Common myeloid progenitor, CD34-positive (primary cell): Measurements from ENCODE around the gene CHPF. TPM values are rescaled to one million over a fixed set of nuclear protein-coding genes. Genes with fewer than 3 reads are reported as not detected.
A peak's percentile ranks its signal among the peaks of the same experiment; 100 is the strongest.

Source experiments
- CTCF ChIA-PET: fragments of 350-600 bp; sonication (Branson Sonifier 250); formaldehyde crosslinking; loops from one replicate; lab custom pipeline; 2021; ENCODE audit warnings: antibody characterized with exemption; lab: Charles Lee
- POLR2A ChIA-PET: fragments of 350-600 bp; sonication (Branson Sonifier 250); formaldehyde crosslinking; loops from one replicate; lab custom pipeline; 2021; ENCODE audit warnings: antibody characterized with exemption; lab: Charles Lee
- DNase-seq, 3 donors: peaks; one replicate each; pipeline versions ENCODE4 v3.0.0 to v3.0.0-alpha.2; 2013
- H3K27ac ChIP-seq, 2 experiments: 1 replicate in 1 of 2; 2 replicates in 1 of 2; pipeline ENCODE4 v1.7.0; 2013; ENCODE audit warnings: inconsistent platforms in 2 of 2, low read length in 2 of 2, mild to moderate bottlenecking in 2 of 2, low read depth in 1 of 2, moderate library complexity in 1 of 2; ENCODE audit not compliant: severe bottlenecking in 2 of 2, insufficient read depth in 1 of 2, poor library complexity in 1 of 2
- H3K27me3 ChIP-seq, 5 experiments: replicated peaks in 2 of 5; 1 replicate in 3 of 5; 2 replicates in 2 of 5; pipeline versions ENCODE4 v1.6.1 to v1.7.0; 2013; ENCODE audit warnings: low read length in 4 of 5, mild to moderate bottlenecking in 2 of 5, moderate library complexity in 2 of 5, inconsistent platforms in 1 of 5; ENCODE audit not compliant: insufficient read depth in 5 of 5, control insufficient read depth in 4 of 5
- H3K36me3 ChIP-seq, 4 experiments: 1 replicate in 2 of 4; 2 replicates in 2 of 4; pipeline versions ENCODE4 v1.6.1 to v1.7.0; 2013; ENCODE audit warnings: low read length in 3 of 4, control low read depth in 1 of 4, mild to moderate bottlenecking in 1 of 4; ENCODE audit not compliant: control insufficient read depth in 4 of 4, insufficient read depth in 4 of 4
- H3K4me1 ChIP-seq, 4 experiments: 1 replicate in 3 of 4; 2 replicates in 1 of 4; pipeline versions ENCODE4 v1.6.1 to v1.7.1; 2013; ENCODE audit warnings: low read length in 3 of 4, mild to moderate bottlenecking in 3 of 4, control low read depth in 1 of 4, inconsistent platforms in 1 of 4, moderate library complexity in 1 of 4; ENCODE audit not compliant: control insufficient read depth in 4 of 4, insufficient read depth in 4 of 4; ENCODE audit errors: control extremely low read depth in 1 of 4
- H3K4me3 ChIP-seq, 7 experiments: 1 replicate in 4 of 7; 2 replicates in 3 of 7; pipeline versions ENCODE4 v1.5.1 to v1.7.0; 2013; ENCODE audit warnings: mild to moderate bottlenecking in 7 of 7, low read length in 6 of 7, moderate library complexity in 6 of 7, inconsistent platforms in 2 of 7, low read depth in 2 of 7, control low read depth in 1 of 7; ENCODE audit not compliant: insufficient read depth in 4 of 7, control insufficient read depth in 1 of 7; ENCODE audit errors: extremely low read depth in 1 of 7
- H3K9me3 ChIP-seq, 5 experiments: 1 replicate in 4 of 5; 2 replicates in 1 of 5; pipeline versions ENCODE4 v1.6.1 to v1.7.1; 2013; ENCODE audit warnings: low read length in 4 of 5, mild to moderate bottlenecking in 2 of 5, inconsistent platforms in 1 of 5, low read depth in 1 of 5, moderate library complexity in 1 of 5; ENCODE audit not compliant: control insufficient read depth in 4 of 5, insufficient read depth in 2 of 5; ENCODE audit errors: control extremely low read depth in 1 of 5
- WGBS: methylation state at CpG from one replicate; pipeline ENCODE4 v1.1.5; 2013; ENCODE audit not compliant: insufficient coverage; 5-methylcytosine and 5-hydroxymethylcytosine counted together
- polyA plus RNA-seq: library from polyadenylated mRNA; unstranded; fragments of 120-200 nt; gene quantifications from one replicate; pipeline ENCODE4 v1.2.1, GENCODE V29; 2013

CHPF gene
- polyA plus RNA-seq, result 2.0 TPM

DNA sequence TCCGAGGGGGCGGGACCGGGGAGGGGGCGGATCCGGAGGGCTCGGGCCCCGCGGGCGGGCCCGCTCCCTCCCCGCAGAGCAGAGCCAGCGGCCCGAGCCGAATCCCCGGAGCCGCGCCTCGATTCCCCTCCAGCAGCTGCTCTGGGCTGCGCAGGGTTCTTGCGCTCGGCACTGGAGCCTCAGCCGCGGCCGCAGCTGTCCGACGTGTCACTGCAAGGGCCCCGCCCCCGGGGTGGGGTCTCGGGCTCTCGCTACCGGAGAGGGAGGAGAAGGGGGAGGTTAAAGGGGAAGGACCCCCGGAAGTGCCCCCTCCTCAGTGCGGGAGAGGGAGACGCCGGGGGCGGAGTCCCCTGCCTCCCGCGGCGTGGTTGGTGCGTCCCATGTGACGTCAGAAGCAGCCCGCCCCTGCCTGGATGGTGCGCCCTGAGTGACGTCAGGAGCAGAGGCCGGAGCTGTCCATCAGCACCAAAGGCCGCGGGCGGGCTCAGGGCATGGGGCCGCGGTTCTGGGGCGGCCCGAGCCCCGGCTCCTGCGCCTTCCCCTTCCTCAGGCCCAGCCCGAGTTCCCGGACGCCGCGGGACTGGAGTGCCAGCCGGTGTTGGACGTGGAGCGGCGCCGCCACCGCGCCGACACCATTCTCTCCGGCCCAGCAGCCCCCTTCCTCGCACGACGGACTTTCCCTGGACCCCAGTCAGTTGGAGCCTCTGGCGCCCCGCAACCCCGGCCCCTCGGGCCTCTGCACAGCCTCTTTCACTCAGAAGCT is at the start of gene CHPF, which contains the start of gene TMEM198:
Gene CHPF (minus strand): TSS at position 214 of the 763 bp plus-strand sequence. CDS start 271 bp downstream, outside the sequence.
Gene TMEM198 (plus strand): TSS at position 433 of the 763 bp plus-strand sequence. CDS start 700 bp downstream, outside the sequence.
- Histone ChIP-seq H3K9me3 (no peaks in the 10 kb centered on the region), H3K4me3 (peak within 1 kb of the TSS; percentile 39 to 79 (median 62)), H3K27ac (no peak within 1 kb of the TSS), H3K4me1 (peaks cover 0 to 29% (median 23%) of the 10 kb centered on the region in 4 experiments), H3K27me3 (peaks cover 0 to 38% (median 24%) of the 10 kb centered on the region in 5 experiments), H3K36me3 (no peaks in the 10 kb centered on the region)
- CTCF ChIA-PET, result interaction anchor here (0.9 to 43.1 kb wide), 7 partner anchors 8 to 146 kb away, joined by 3 to 1724 read pairs (median 37); partner anchors contain the start of genes ASIC4, GMPPA, INHA and OBSL1
- 0% methylated on average over 46 of the region's 75 CpGs for WGBS
- peak; percentile 95 to 98 (median 97) for DNase-seq
- POLR2A ChIA-PET, result interaction anchor here (0.8 kb wide), 1 partner anchor 9 kb away, joined by 4 read pairs; no protein-coding TSS in a partner anchor

GRCh38 chr2:219593154-219593553 is 49.5 kb upstream of the CHPF start:
- WGBS, result 86% methylated on average over 2 of the region's 2 CpGs
- ChIA-PET POLR2A (no interaction called here), CTCF (interaction anchor here (1.2 to 3.3 kb wide), 3 partner anchors 9 to 36 kb away, joined by 3 to 14 read pairs (median 4); no protein-coding TSS in a partner anchor)
- H3K4me3 ChIP-seq, result no peak overlapping the region
- H3K27ac ChIP-seq, result no peak overlapping the region
- no peaks in the 10 kb centered on the region for H3K27me3 ChIP-seq
- no peaks in the 10 kb centered on the region for H3K36me3 ChIP-seq
- no peaks in the 10 kb centered on the region for H3K9me3 ChIP-seq
- no peak for DNase-seq
- peaks cover 0 to 26% (median 17%) of the 10 kb centered on the region in 4 experiments for H3K4me1 ChIP-seq

GRCh38 chr2:219592736-219593135 is 49.1 kb upstream of the CHPF start:
- ChIA-PET POLR2A (no interaction called here), CTCF (interaction anchor here (1.2 to 3.3 kb wide), 3 partner anchors 9 to 32 kb away, joined by 3 to 14 read pairs (median 4); no protein-coding TSS in a partner anchor)
- Histone ChIP-seq H3K4me1 (peaks cover 0 to 24% (median 15%) of the 10 kb centered on the region in 4 experiments), H3K36me3 (no peaks in the 10 kb centered on the region), H3K4me3 (no peak overlapping the region), H3K9me3 (no peaks in the 10 kb centered on the region), H3K27me3 (no peaks in the 10 kb centered on the region), H3K27ac (no peak overlapping the region)
- DNase-seq, result no peak
- WGBS, result 100% methylated on average over 6 of the region's 6 CpGs

GRCh38 chr2:219591091-219591490 is 47.5 kb upstream of the CHPF start:
- Histone ChIP-seq H3K9me3 (no peaks in the 10 kb centered on the region), H3K36me3 (no peaks in the 10 kb centered on the region), H3K27me3 (no peaks in the 10 kb centered on the region), H3K27ac (no peak overlapping the region), H3K4me1 (peaks cover 0 to 10% (median 8%) of the 10 kb centered on the region in 4 experiments), H3K4me3 (no peak overlapping the region)
- ChIA-PET POLR2A (no interaction called here), CTCF (interaction anchor here (1.1 to 3.3 kb wide), 3 partner anchors 11 to 50 kb away, joined by 3 to 14 read pairs (median 3); no protein-coding TSS in a partner anchor)
- WGBS, result no CpG with 5 or more reads among the region's 4 CpGs
- DNase-seq, result no peak

DNA sequence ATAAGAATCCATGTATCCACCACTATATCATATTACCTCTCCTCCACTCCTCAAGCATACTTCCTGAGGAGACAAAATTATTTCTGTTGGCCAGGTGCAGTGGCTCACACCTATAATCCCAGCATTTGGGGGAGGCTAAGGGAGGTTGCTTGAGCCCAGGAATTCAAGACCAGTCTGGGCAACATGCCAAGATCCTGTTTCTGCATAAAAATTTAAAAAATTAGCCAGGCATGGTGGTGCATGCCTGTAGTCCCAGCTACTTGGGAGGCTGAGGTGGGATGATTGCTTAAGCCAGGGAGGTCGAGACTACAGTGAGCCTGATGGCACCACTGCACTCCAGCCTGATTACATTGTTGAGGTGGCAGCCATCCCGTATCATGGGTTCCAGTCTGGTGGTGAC is 37.7 kb upstream of the CHPF start:
- H3K9me3 ChIP-seq, result no peaks in the 10 kb centered on the region
- H3K4me3 ChIP-seq, result no peak overlapping the region
- WGBS, result 94% methylated on average over 2 of the region's 2 CpGs
- H3K36me3 ChIP-seq, result no peaks in the 10 kb centered on the region
- H3K4me1 ChIP-seq, result peaks cover 0 to 6% (median 0%) of the 10 kb centered on the region in 4 experiments
- peaks cover 0 to 4% (median 0%) of the 10 kb centered on the region in 5 experiments for H3K27me3 ChIP-seq
- ChIA-PET POLR2A (no interaction called here), CTCF (interaction anchor here (1.2 kb wide), 1 partner anchor 22 kb away, joined by 4 read pairs; no protein-coding TSS in a partner anchor)
- no peak for DNase-seq
- H3K27ac ChIP-seq, result no peak overlapping the region

- POLR2A ChIA-PET, result interaction anchor here (0.6 kb wide), 1 partner anchor 15 kb away, joined by 3 read pairs; no protein-coding TSS in a partner anchor
- H3K27ac ChIP-seq, result no peak overlapping the region
- WGBS, result 95% methylated on average over 6 of the region's 8 CpGs
- no peaks in the 10 kb centered on the region for H3K36me3 ChIP-seq
- no peaks in the 10 kb centered on the region for H3K9me3 ChIP-seq
- peak in 1 of 3 donors; percentile 17 for DNase-seq
- no peak overlapping the region for H3K4me3 ChIP-seq
- peaks cover 0 to 3% (median 0%) of the 10 kb centered on the region in 4 experiments for H3K4me1 ChIP-seq
- H3K27me3 ChIP-seq, result peaks cover 0 to 4% (median 0%) of the 10 kb centered on the region in 5 experiments
- CTCF ChIA-PET, result interaction anchor here (1.9 kb wide), 1 partner anchor 19 kb away, joined by 8 read pairs; no protein-coding TSS in a partner anchor
These were observed 35.4 kb upstream of the CHPF start for GRCh38 chr2:219578811-219579613.
